ENCODE results near the gene COX10. TPM values are rescaled to one million over a fixed set of nuclear protein-coding genes. Genes with fewer than 3 reads are reported as not detected.
A peak's percentile ranks its signal among the peaks of the same experiment; 100 is the strongest.

COX10 gene
- total RNA-seq, 4 donors from 2014 or later, result 12.6 to 22.8 (median 15.6) TPM

DNA sequence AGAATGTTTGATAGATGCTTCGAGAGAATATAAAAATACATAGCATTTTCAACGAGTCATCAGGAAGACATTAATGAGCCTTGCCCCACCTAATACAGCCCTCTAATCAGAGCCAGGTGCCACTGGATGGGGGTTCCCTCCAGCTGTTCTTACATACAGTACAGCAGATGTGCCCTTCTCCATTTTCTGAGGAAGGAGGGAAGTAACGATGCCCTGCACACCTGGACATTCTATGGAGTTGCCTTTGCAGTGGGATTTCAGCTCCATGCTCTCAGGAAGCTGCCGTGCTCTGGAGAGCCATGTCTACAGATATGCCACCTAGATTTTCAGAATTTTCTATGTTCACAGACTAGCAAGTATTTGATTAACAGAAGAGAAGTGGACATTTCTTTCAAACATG lies 131.1 kb downstream of the COX10 start:
- no peak for DNase-seq (ENCODE audit: low spot score in 2 of 2)
- peaks cover 0 to 12% (median 0%) of the 10 kb centered on the region in 4 donors for H3K4me1 ChIP-seq
- no peak overlapping the region for H3K27ac ChIP-seq
- 82 to 84% methylated on average over 4 of the region's 4 CpGs for WGBS, 2 donors
- H3K36me3 ChIP-seq, result peaks cover 0 to 25% (median 0%) of the 10 kb centered on the region in 3 donors
- no peaks in the 10 kb centered on the region for H3K27me3 ChIP-seq
- H3K9me3 ChIP-seq, result no peaks in the 10 kb centered on the region
- TF ChIP-seq, protein P1, sequence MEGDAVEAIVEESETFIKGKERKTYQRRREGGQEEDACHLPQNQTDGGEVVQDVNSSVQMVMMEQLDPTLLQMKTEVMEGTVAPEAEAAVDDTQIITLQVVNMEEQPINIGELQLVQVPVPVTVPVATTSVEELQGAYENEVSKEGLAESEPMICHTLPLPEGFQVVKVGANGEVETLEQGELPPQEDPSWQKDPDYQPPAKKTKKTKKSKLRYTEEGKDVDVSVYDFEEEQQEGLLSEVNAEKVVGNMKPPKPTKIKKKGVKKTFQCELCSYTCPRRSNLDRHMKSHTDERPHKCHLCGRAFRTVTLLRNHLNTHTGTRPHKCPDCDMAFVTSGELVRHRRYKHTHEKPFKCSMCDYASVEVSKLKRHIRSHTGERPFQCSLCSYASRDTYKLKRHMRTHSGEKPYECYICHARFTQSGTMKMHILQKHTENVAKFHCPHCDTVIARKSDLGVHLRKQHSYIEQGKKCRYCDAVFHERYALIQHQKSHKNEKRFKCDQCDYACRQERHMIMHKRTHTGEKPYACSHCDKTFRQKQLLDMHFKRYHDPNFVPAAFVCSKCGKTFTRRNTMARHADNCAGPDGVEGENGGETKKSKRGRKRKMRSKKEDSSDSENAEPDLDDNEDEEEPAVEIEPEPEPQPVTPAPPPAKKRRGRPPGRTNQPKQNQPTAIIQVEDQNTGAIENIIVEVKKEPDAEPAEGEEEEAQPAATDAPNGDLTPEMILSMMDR (IDR thresholded peaks at IDR 0.05), result no peak
- no peak for TF ChIP-seq POLR2A (IDR thresholded peaks at IDR 0.05)
- no peak for TF ChIP-seq EP300 (IDR thresholded peaks at IDR 0.05)
- H3K4me3 ChIP-seq, result no peak overlapping the region

DNA sequence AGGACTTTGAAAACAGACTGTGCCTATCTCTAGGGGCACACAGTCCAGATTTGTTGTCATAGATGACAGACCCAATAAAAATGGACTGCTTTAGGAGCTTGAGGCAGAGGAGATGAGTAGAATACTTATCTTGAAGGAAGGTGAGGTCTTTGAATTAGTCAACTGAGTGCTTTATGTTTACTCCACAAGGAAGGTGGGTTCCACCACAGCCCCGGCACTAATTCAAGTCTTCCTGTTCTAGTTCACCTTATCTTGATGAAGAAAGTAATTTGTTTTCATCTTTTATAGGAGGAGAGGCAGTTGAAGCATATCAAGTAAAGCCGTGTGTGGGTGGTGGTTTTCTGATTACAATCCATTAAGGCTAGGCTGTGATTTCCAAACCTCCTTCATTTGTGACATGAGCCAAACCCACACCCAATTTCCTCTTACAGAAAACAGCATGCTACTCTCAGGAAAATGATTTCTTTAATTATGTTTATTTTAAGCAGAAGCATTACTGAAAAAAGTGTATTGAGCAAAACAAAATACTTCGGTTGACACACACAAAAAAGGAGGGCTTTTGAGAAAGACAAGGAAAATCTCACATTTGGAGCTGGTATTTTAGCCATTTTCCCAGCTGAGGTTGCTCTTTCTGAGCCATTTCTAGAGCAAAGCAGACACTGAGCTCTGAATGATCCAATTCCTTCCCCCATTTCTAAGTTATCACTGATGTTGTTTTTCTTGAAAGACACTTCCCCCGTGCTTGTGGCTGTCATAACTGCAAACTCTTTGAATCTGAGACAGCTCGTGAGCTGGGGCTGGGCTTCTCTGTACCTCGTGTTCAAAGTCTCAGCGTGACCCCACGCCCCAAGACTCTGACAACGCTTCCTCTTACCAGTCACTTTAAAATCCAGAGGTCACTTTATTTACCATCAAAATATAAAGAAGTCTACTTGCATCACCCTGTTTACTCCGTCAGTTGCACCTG lies 132.0 kb downstream of the COX10 start:
- peaks cover 0 to 33% (median 0%) of the 10 kb centered on the region in 3 donors for H3K36me3 ChIP-seq
- H3K9me3 ChIP-seq, result no peaks in the 10 kb centered on the region
- no peaks in the 10 kb centered on the region for H3K27me3 ChIP-seq
- no peak for TF ChIP-seq POLR2A (IDR thresholded peaks at IDR 0.05)
- no peak for TF ChIP-seq EP300 (IDR thresholded peaks at IDR 0.05)
- TF ChIP-seq, protein P1 (IDR thresholded peaks at IDR 0.05), result no peak
- no peak for DNase-seq (ENCODE audit: low spot score in 2 of 2)
- peaks cover 0 to 12% (median 0%) of the 10 kb centered on the region in 4 donors for H3K4me1 ChIP-seq
- peak overlapping the region in 2 of 4 donors; percentile 19 to 32 for H3K27ac ChIP-seq
- 53 to 60% methylated on average over 10 of the region's 10 CpGs for WGBS, 2 donors
- no peak overlapping the region for H3K4me3 ChIP-seq

DNA sequence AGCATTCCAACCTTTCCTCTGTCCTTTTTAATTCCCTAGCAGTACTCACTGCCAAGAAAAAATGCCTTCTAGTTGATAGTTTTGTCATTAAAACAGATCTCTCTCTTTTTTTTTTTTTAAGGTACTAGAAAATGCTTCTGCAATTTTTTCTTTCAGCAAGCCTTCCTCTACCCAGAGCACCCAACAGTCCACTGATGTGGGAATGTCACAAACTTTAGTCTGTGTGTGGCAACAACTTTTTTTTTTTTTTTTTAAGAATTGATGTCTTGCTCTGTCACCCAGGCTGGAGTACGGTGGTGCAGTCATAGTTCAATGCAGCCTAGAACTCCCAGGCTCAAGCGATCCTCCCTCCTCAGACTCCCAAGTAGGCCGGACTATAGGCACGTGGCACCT lies 132.7 kb downstream of the COX10 start:
- peaks cover 0 to 33% (median 0%) of the 10 kb centered on the region in 3 donors for H3K36me3 ChIP-seq
- H3K27ac ChIP-seq, result peak overlapping the region in 1 of 4 donors; percentile 19
- no peak for DNase-seq (ENCODE audit: low spot score in 2 of 2)
- no peak overlapping the region for H3K4me3 ChIP-seq
- WGBS, 2 donors, result 94 to 98% methylated on average over 4 of the region's 4 CpGs
- no peaks in the 10 kb centered on the region for H3K9me3 ChIP-seq
- H3K27me3 ChIP-seq, result no peaks in the 10 kb centered on the region
- TF ChIP-seq POLR2A (IDR thresholded peaks at IDR 0.05) (no peak), EP300 (IDR thresholded peaks at IDR 0.05) (no peak)
- TF ChIP-seq, protein P1 (IDR thresholded peaks at IDR 0.05), result no peak
- H3K4me1 ChIP-seq, result peaks cover 0 to 12% (median 0%) of the 10 kb centered on the region in 4 donors

DNA sequence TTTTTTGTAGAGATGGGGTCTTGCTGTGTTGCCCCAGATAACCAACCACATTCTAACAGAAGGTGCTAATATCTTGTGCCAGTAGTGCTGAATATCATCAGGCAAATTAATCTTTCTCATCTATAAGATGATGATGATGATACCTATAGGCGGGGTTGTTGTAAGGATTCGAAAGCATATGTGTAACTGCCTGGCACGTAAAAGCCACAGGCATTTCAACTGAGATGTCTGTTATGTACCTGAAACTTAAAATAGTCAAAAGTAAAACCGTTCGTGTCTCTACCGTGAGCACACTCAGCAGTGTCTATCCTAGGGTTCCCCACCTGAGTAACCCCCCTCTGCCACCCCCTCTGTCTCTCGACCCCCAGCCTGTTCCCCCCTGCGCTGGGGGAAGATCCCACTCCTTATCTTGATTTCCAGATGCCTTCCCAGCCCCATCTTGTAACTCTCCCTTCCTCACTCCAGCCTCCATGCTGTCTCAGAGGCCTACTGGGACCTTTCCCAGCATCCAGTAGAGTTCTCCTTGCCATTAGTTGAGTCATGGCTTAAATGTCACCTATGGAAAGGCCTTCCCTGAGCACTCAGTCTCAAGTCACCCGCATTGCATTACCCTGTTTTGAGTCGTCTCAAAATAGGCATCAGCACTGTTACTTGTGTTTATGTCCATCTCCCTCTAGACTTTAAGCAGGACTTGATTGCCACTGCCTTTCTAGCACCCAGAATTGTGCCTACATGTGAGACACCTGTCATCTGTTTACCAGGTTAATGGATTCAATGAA lies 133.3 kb downstream of the COX10 start:
- H3K27ac ChIP-seq, result no peak overlapping the region
- TF ChIP-seq, protein P1 (IDR thresholded peaks at IDR 0.05), result no peak
- no peak for TF ChIP-seq POLR2A (IDR thresholded peaks at IDR 0.05)
- TF ChIP-seq EP300 (IDR thresholded peaks at IDR 0.05), result no peak
- peaks cover 0 to 12% (median 0%) of the 10 kb centered on the region in 4 donors for H3K4me1 ChIP-seq
- no peaks in the 10 kb centered on the region for H3K9me3 ChIP-seq
- H3K36me3 ChIP-seq, result peaks cover 0 to 34% (median 0%) of the 10 kb centered on the region in 3 donors
- H3K4me3 ChIP-seq, result no peak overlapping the region
- no peak for DNase-seq (ENCODE audit: low spot score in 2 of 2)
- no peaks in the 10 kb centered on the region for H3K27me3 ChIP-seq
- WGBS, 2 donors, result 90 to 98% methylated on average over 10 of the region's 10 CpGs

Measured in tibial nerve (tissue), 4 donors.